MM.1S (cell line): ENCODE results near the gene EPHB6.

Experiments used
- CTCF ChIP-seq: fragments of 300-600 bp; sonication (generic); IDR thresholded peaks from 2 replicates; pipeline ENCODE4 v1.5.1; 2016; ENCODE audit warnings: antibody characterized with exemption, low read length, mixed read lengths
- EZH2 ChIP-seq: fragments of 300-600 bp; sonication (generic); optimal IDR thresholded peaks from 2 replicates; pipeline ENCODE3; 2017; ENCODE audit warnings: low read depth, mild to moderate bottlenecking, antibody characterized with exemption, low read length, mixed read lengths
- EZH2phosphoT487 ChIP-seq: fragments of 300-600 bp; sonication (generic); IDR thresholded peaks from 2 replicates; pipeline ENCODE4 v1.6.1; 2018; ENCODE audit warnings: antibody characterized with exemption, low read length

GRCh38 chr7:142809671-142810070 lies 45.2 kb upstream of the EPHB6 start:
- TF ChIP-seq CTCF (no peak), EZH2 (no peak), EZH2phosphoT487 (no peak)
